H1 (cell line): ENCODE data around the gene RING1. TPM values are rescaled to one million over a fixed set of nuclear protein-coding genes. Genes with fewer than 3 reads are reported as not detected.

Experiments used
- CTCF ChIA-PET: fragments of 300-600 bp; sonication (Branson Sonifier 250); formaldehyde crosslinking; loops from one replicate; lab custom pipeline; 2021; ENCODE audit not compliant: partially characterized antibody; lab: Charles Lee
- POLR2A ChIA-PET: fragments of 300-600 bp; sonication (Branson Sonifier 250); formaldehyde crosslinking; loops from one replicate; lab custom pipeline; 2021; ENCODE audit warnings: inconsistent platforms; ENCODE audit not compliant: partially characterized antibody; lab: Charles Lee
- DNase-seq, 2 experiments: peaks; one replicate each; pipeline versions ENCODE4 v3.0.0 to v3.0.0-alpha.2; 2010 to 2022; ENCODE audit warnings: low spot score in 2 of 2, low read depth in 1 of 2, mixed read lengths in 1 of 2
- FAIRE-seq: peaks from 2 replicates; lab custom pipeline; 2011; peaks lifted over from hg19 to GRCh38; lab: Jason Lieb, UNC
- H2AFZ ChIP-seq: 2 replicates; pipeline ENCODE4 v1.8.1; 2012; ENCODE audit warnings: low read length, inconsistent platforms
- H2AK5ac ChIP-seq: 2 replicates; pipeline ENCODE4 v1.6.1; 2013; ENCODE audit warnings: low read depth, low read length
- H2BK120ac ChIP-seq: replicated peaks from 2 replicates; pipeline ENCODE3; 2013; ENCODE audit warnings: low read depth, low read length, inconsistent platforms
- H2BK12ac ChIP-seq: 2 replicates; pipeline ENCODE4 v1.6.1; 2013; ENCODE audit warnings: low read depth, low read length
- H2BK15ac ChIP-seq: 2 replicates; pipeline ENCODE4 v1.6.1; 2013; ENCODE audit warnings: low read length
- H2BK20ac ChIP-seq: 2 replicates; pipeline ENCODE4 v1.6.1; 2013; ENCODE audit warnings: low read length
- H2BK5ac ChIP-seq: 2 replicates; pipeline ENCODE4 v1.6.1; 2013; ENCODE audit warnings: low read depth, low read length
- H3K14ac ChIP-seq: 2 replicates; pipeline ENCODE4 v1.6.1; 2013; ENCODE audit warnings: inconsistent platforms; ENCODE audit not compliant: insufficient read length
- H3K18ac ChIP-seq: 2 replicates; pipeline ENCODE4 v1.6.1; 2013; ENCODE audit warnings: low read length; ENCODE audit errors: extremely low read depth
- H3K23ac ChIP-seq: 2 replicates; pipeline ENCODE4 v1.6.1; 2013; ENCODE audit warnings: inconsistent platforms; ENCODE audit not compliant: insufficient read length
- H3K23me2 ChIP-seq: 2 replicates; pipeline ENCODE4 v1.6.1; 2013; ENCODE audit warnings: low read depth, low read length
- H3K27ac ChIP-seq: 2 replicates; pipeline ENCODE4 v1.6.1; 2011; ENCODE audit warnings: low read depth, low read length, inconsistent platforms
- H3K27me3 ChIP-seq, 4 experiments: replicated peaks in 1 of 4; 1 replicate in 1 of 4; 2 replicates in 3 of 4; pipeline versions ENCODE4 v1.6.1 to v1.8.1; 2011 to 2013; ENCODE audit warnings: low read length in 3 of 4, mild to moderate bottlenecking in 3 of 4, inconsistent platforms in 2 of 4, mixed read lengths in 2 of 4, moderate library complexity in 1 of 4; ENCODE audit not compliant: control insufficient read depth in 3 of 4, insufficient read depth in 3 of 4; ENCODE audit errors: extremely low read depth in 1 of 4
- H3K36me3 ChIP-seq, 4 experiments: 2 replicates each; pipeline versions ENCODE4 v1.6.1 to v1.8.1; 2011 to 2013; ENCODE audit warnings: mild to moderate bottlenecking in 4 of 4, low read length in 3 of 4, moderate library complexity in 2 of 4, control low read depth in 1 of 4, inconsistent platforms in 1 of 4; ENCODE audit not compliant: insufficient read depth in 4 of 4, control insufficient read depth in 2 of 4
- H3K4ac ChIP-seq: replicated peaks from 2 replicates; pipeline ENCODE3; 2013; ENCODE audit warnings: low read length, low read depth, mixed read lengths, inconsistent platforms; ENCODE audit not compliant: insufficient read length
- H3K4me1 ChIP-seq, 4 experiments: replicated peaks in 1 of 4; 1 replicate in 1 of 4; 2 replicates in 3 of 4; pipeline versions ENCODE4 v1.6.1 to v1.8.1; 2011 to 2013; ENCODE audit warnings: low read length in 3 of 4, inconsistent platforms in 2 of 4, mixed read lengths in 1 of 4; ENCODE audit not compliant: insufficient read depth in 4 of 4, control insufficient read depth in 3 of 4
- H3K4me2 ChIP-seq, 2 experiments: 2 replicates each; pipeline versions ENCODE4 v1.6.1 to v1.8.1; 2011 to 2013; ENCODE audit warnings: low read depth in 2 of 2, low read length in 2 of 2, control low read depth in 1 of 2, inconsistent platforms in 1 of 2, mild to moderate bottlenecking in 1 of 2; ENCODE audit not compliant: insufficient read depth in 1 of 2
- H3K4me3 ChIP-seq, 4 experiments: fragments of 200-600, 300-600 bp in 1 of 4; sonication (generic), shearing (Covaris generic), sonication (Bioruptor Twin) in 1 of 4; 2 replicates each; pipeline versions ENCODE4 v1.5.1 to v1.8.1; 2011 to 2016; ENCODE audit warnings: low read length in 4 of 4, low read depth in 3 of 4, control low read depth in 2 of 4, inconsistent platforms in 2 of 4, mild to moderate bottlenecking in 2 of 4, mixed read lengths in 1 of 4, moderate library complexity in 1 of 4; ENCODE audit not compliant: insufficient read depth in 2 of 4; ENCODE audit errors: extremely low read depth in 1 of 4
- H3K56ac ChIP-seq: replicated peaks from 2 replicates; pipeline ENCODE3; 2013; ENCODE audit warnings: low read depth, mild to moderate bottlenecking, mixed read lengths, low read length, inconsistent platforms; ENCODE audit not compliant: insufficient read length
- H3K79me1 ChIP-seq: 2 replicates; pipeline ENCODE4 v1.6.1; 2013; ENCODE audit warnings: low read depth, low read length, control low read depth
- H3K79me2 ChIP-seq, 2 experiments: 2 replicates each; pipeline versions ENCODE4 v1.6.1 to v1.8.1; 2012 to 2013; ENCODE audit warnings: low read length in 2 of 2, mild to moderate bottlenecking in 2 of 2, inconsistent platforms in 1 of 2; ENCODE audit not compliant: insufficient read depth in 2 of 2, control insufficient read depth in 1 of 2
- H3K9ac ChIP-seq, 4 experiments: replicated peaks in 1 of 4; 1 replicate in 1 of 4; 2 replicates in 3 of 4; pipeline versions ENCODE4 v1.6.1 to v1.8.1; 2011 to 2013; ENCODE audit warnings: low read depth in 3 of 4, low read length in 3 of 4, control low read depth in 2 of 4, mild to moderate bottlenecking in 2 of 4, moderate library complexity in 2 of 4, inconsistent platforms in 1 of 4; ENCODE audit errors: extremely low read depth in 1 of 4
- H3K9me3 ChIP-seq, 2 experiments: 2 replicates each; pipeline versions ENCODE4 v1.6.1 to v1.8.1; 2012 to 2013; ENCODE audit warnings: mild to moderate bottlenecking in 2 of 2, moderate library complexity in 2 of 2, control low read depth in 1 of 2, inconsistent platforms in 1 of 2, low read depth in 1 of 2, low read length in 1 of 2, mixed read lengths in 1 of 2; ENCODE audit not compliant: insufficient read depth in 2 of 2
- H4K20me1 ChIP-seq, 2 experiments: replicated peaks in 1 of 2; 2 replicates each; pipeline versions ENCODE3 to v1.8.1; 2011 to 2013; ENCODE audit warnings: inconsistent platforms in 2 of 2, low read length in 2 of 2, mild to moderate bottlenecking in 1 of 2; ENCODE audit not compliant: insufficient read depth in 2 of 2, control insufficient read depth in 1 of 2
- H4K5ac ChIP-seq: 2 replicates; pipeline ENCODE4 v1.6.1; 2013; ENCODE audit warnings: low read length, low read depth, mixed read lengths, inconsistent platforms; ENCODE audit not compliant: insufficient read length
- H4K8ac ChIP-seq: 2 replicates; pipeline ENCODE4 v1.8.0; 2013; ENCODE audit warnings: mild to moderate bottlenecking, moderate library complexity, low read length, inconsistent platforms; ENCODE audit not compliant: insufficient read depth; ENCODE audit errors: extremely low read depth
- H4K91ac ChIP-seq: replicated peaks from 2 replicates; pipeline ENCODE3; 2013; ENCODE audit warnings: low read length, mixed read lengths, inconsistent platforms; ENCODE audit not compliant: insufficient read length
- CTBP2 ChIP-seq: IDR thresholded peaks from 2 replicates; pipeline ENCODE4 v1.7.0; 2011; ENCODE audit warnings: borderline replicate concordance, mild to moderate bottlenecking, moderate library complexity, mixed read lengths, low read length; ENCODE audit not compliant: insufficient read depth, insufficient read length
- TBP ChIP-seq: IDR thresholded peaks from 2 replicates; pipeline ENCODE4 v1.6.1; 2011; ENCODE audit warnings: low read depth, low read length, improper control_type of control experiment
- WGBS, 2 experiments: shearing (Covaris generic) in 1 of 2; methylation state at CpG; one replicate each; pipeline versions ENCODE4 v1.1.6 to v1.1.7; 2013 to 2015; ENCODE audit warnings: low lambda C conversion rate in 2 of 2, mixed read lengths in 2 of 2, inconsistent platforms in 1 of 2, low coverage in 1 of 2, missing lambda C conversion rate in 1 of 2; ENCODE audit not compliant: insufficient replicate concordance in 2 of 2, insufficient coverage in 1 of 2, insufficient read length in 1 of 2; ENCODE audit errors: extremely low coverage in 1 of 2, missing lambda C conversion rate in 1 of 2; 5-methylcytosine and 5-hydroxymethylcytosine counted together
- polyA plus RNA-seq, 7 experiments: library from polyadenylated mRNA; depleted of rRNA in 3 of 7; stranded (reverse) in 5 of 7; unstranded in 2 of 7; fragments of >200 nt in 5 of 7; fragments of 200-250 nt in 2 of 7; gene quantifications; 1 replicate in 5 of 7; 2 replicates in 1 of 7; 4 replicates in 1 of 7; pipeline versions ENCODE4 v1.2.1 to v1.2.3, GENCODE V29; 2011 to 2013; ENCODE audit warnings: missing spikeins in 2 of 7, mixed read lengths in 2 of 7
- total RNA-seq: library from RNA; stranded (reverse); fragmentation: NEBNext Ultra II Directional; extraction: Animal tissue kit (Norgen Biotek cat#: 25700); gene quantifications from 2 replicates; pipeline ENCODE4 v1.2.1, GENCODE V29; 2021

Gene RING1
- total and polyA plus RNA-seq, 2 of the 8 experiments (the other 6 are each of a cell fraction or from before 2014, with no cell fraction given): 16.4 to 26.0 TPM

- DNase-seq (no peak), FAIRE-seq (no peak)
- TF ChIP-seq CTBP2: no peak
- TF ChIP-seq TBP: no peak
- Histone ChIP-seq H3K23ac (no peak overlapping the region), H3K79me2 (no peaks in the 10 kb centered on the region), H3K27ac (no peak overlapping the region), H2BK15ac (no peak overlapping the region), H3K4me2 (no peak overlapping the region; a peak in 1 of 4 replicates), H2AK5ac (no peak overlapping the region), H3K14ac (no peak overlapping the region), H4K8ac (no peak overlapping the region), H3K4me3 (no peak overlapping the region), H3K27me3 (peaks cover 34 to 70% (median 63%) of the 10 kb centered on the region in 4 experiments), H3K9me3 (no peaks in the 10 kb centered on the region), H3K79me1 (no peaks in the 10 kb centered on the region; the same call in 1 of the 2 replicates), H2BK20ac (no peak overlapping the region), H3K23me2 (peaks cover 24% of the 10 kb centered on the region; the same call in 1 of the 2 replicates), H2BK12ac (no peak overlapping the region), H3K18ac (no peak overlapping the region), H4K20me1 (peaks cover 2 to 14% of the 10 kb centered on the region in 2 experiments), H3K4ac (no peak overlapping the region), H4K91ac (no peak overlapping the region), H2BK5ac (no peak overlapping the region), H4K5ac (no peak overlapping the region), H3K36me3 (peaks cover 2 to 7% (median 4%) of the 10 kb centered on the region in 4 experiments; a peak in 3 of 8 replicates), H2AFZ (no peak overlapping the region), H3K4me1 (peaks cover 0 to 13% (median 9%) of the 10 kb centered on the region in 4 experiments; a peak in 6 of 7 replicates), H2BK120ac (no peak overlapping the region), H3K56ac (no peak overlapping the region), H3K9ac (no peak overlapping the region)
- WGBS, 2 experiments: 80% methylated on average over 7 of the region's 17 CpGs; no CpG with 5 or more reads in 1 of the 2 experiments
- CTCF ChIA-PET: interaction anchor here (0.7 to 6.3 kb wide), 9 partner anchors 8 to 258 kb away, joined by 3 to 60 read pairs (median 3); no protein-coding TSS in a partner anchor
- POLR2A ChIA-PET: interaction anchor here (0.7 to 2.3 kb wide), 6 partner anchors 8 to 240 kb away, joined by 3 to 13 read pairs (median 4); partner anchors contain the start of genes B3GALT4, RPS18 and VPS52
These were observed 2.8 kb downstream of the RING1 start for GRCh38 chr6:33211136-33211535.
